IMR-90 (cell line): ENCODE data around the gene IFFO2. TPM values are rescaled to one million over a fixed set of nuclear protein-coding genes. Genes with fewer than 3 reads are reported as not detected.

Source experiments
- ATAC-seq: fragments of 200-7000 bp; cut with Tn5 transposase; 2 replicates; pipeline ENCODE4 v1.9.1; 2020; ENCODE audit warnings: low read depth, mild to moderate bottlenecking, moderate library complexity
- BruUV-seq: library from RNA; stranded (reverse); fragments of 400-500 nt; replicated peaks from 2 replicates; lab custom pipeline; 2021; lab: Mats Ljungman, UMichigan
- CTCF ChIA-PET: fragments of 300-600 bp; formaldehyde crosslinking; extraction: SDS; loops from one replicate; lab custom pipeline; 2021; ENCODE audit warnings: antibody characterized with exemption; lab: Yijun Ruan, JAX
- POLR2A ChIA-PET: fragments of 300-600 bp; sonication (Branson Sonifier 250); formaldehyde crosslinking; loops from one replicate; lab custom pipeline; 2022; ENCODE audit warnings: antibody characterized with exemption; ENCODE audit not compliant: unreplicated experiment; lab: Charles Lee
- DNase-seq: peaks from one replicate; pipeline ENCODE4 v3.0.0; 2013
- H2AFZ ChIP-seq: replicated peaks from 2 replicates; pipeline ENCODE3; 2013; ENCODE audit warnings: low read length, mild to moderate bottlenecking; ENCODE audit not compliant: poor library complexity
- H2AK5ac ChIP-seq: 2 replicates; pipeline ENCODE4 v1.6.1; 2013; ENCODE audit warnings: low read depth, low read length, inconsistent platforms
- H2AK9ac ChIP-seq: replicated peaks from 2 replicates; pipeline ENCODE3; 2013; ENCODE audit warnings: mild to moderate bottlenecking, low read depth, low read length, moderate library complexity; ENCODE audit not compliant: poor library complexity
- H2BK120ac ChIP-seq: 2 replicates; pipeline ENCODE4 v1.6.1; 2013; ENCODE audit warnings: low read depth, low read length, inconsistent platforms
- H2BK15ac ChIP-seq: 3 replicates; pipeline ENCODE4 v1.6.1; 2013; ENCODE audit warnings: low read depth, low read length, inconsistent platforms
- H2BK20ac ChIP-seq: 2 replicates; pipeline ENCODE4 v1.6.1; 2013; ENCODE audit warnings: low read depth, mild to moderate bottlenecking, inconsistent platforms, low read length, moderate library complexity
- H2BK5ac ChIP-seq: 2 replicates; pipeline ENCODE4 v1.6.1; 2013; ENCODE audit warnings: mild to moderate bottlenecking, low read depth, low read length, inconsistent platforms; ENCODE audit not compliant: poor library complexity, severe bottlenecking
- H3K14ac ChIP-seq: replicated peaks from 2 replicates; pipeline ENCODE4 v1.6.1; 2013; ENCODE audit warnings: low read depth, low read length, inconsistent platforms
- H3K18ac ChIP-seq: 2 replicates; pipeline ENCODE4 v1.6.1; 2013; ENCODE audit warnings: low read depth, low read length, control low read depth
- H3K23ac ChIP-seq: 2 replicates; pipeline ENCODE4 v1.6.1; 2013; ENCODE audit warnings: low read depth, low read length, inconsistent platforms
- H3K27ac ChIP-seq: 2 replicates; pipeline ENCODE4 v1.5.1; 2013; ENCODE audit warnings: mild to moderate bottlenecking, control low read depth, low read length; ENCODE audit not compliant: insufficient read depth
- H3K27me3 ChIP-seq: 2 replicates; pipeline ENCODE4 v1.6.1; 2013; ENCODE audit warnings: low read length; ENCODE audit not compliant: control insufficient read depth, insufficient read depth
- H3K36me3 ChIP-seq: 2 replicates; pipeline ENCODE4 v1.6.1; 2013; ENCODE audit warnings: low read length, mixed read lengths; ENCODE audit not compliant: control insufficient read depth, insufficient read depth
- H3K4ac ChIP-seq: 2 replicates; pipeline ENCODE4 v1.6.1; 2013; ENCODE audit warnings: low read depth, low read length, inconsistent platforms
- H3K4me1 ChIP-seq: 2 replicates; pipeline ENCODE4 v1.6.1; 2013; ENCODE audit warnings: low read length, mixed read lengths; ENCODE audit not compliant: control insufficient read depth, insufficient read depth
- H3K4me2 ChIP-seq: 2 replicates; pipeline ENCODE4 v1.6.1; 2013; ENCODE audit warnings: low read depth, mild to moderate bottlenecking, control low read depth, low read length, moderate library complexity
- H3K4me3 ChIP-seq: 2 replicates; pipeline ENCODE4 v1.5.1; 2013; ENCODE audit warnings: low read depth, mild to moderate bottlenecking, control low read depth, low read length, moderate library complexity; ENCODE audit not compliant: insufficient read depth
- H3K56ac ChIP-seq: 2 replicates; pipeline ENCODE4 v1.6.1; 2013; ENCODE audit warnings: low read length, inconsistent platforms; ENCODE audit not compliant: insufficient read depth; ENCODE audit errors: extremely low read depth
- H3K79me1 ChIP-seq, 2 experiments: 2 replicates each; pipeline ENCODE4 v1.6.1; 2013; ENCODE audit warnings: low read length in 2 of 2, inconsistent platforms in 1 of 2, low read depth in 1 of 2
- H3K9ac ChIP-seq: 2 replicates; pipeline ENCODE4 v1.6.1; 2013; ENCODE audit warnings: low read depth, low read length, control low read depth
- H3K9me1 ChIP-seq: 2 replicates; pipeline ENCODE4 v1.6.1; 2013; ENCODE audit warnings: low read length, inconsistent platforms; ENCODE audit not compliant: insufficient read depth
- H3K9me3 ChIP-seq: 2 replicates; pipeline ENCODE4 v1.6.1; 2013; ENCODE audit warnings: low read length; ENCODE audit not compliant: control insufficient read depth, insufficient read depth
- H4K20me1 ChIP-seq: 2 replicates; pipeline ENCODE4 v1.6.1; 2013; ENCODE audit warnings: low read length, inconsistent platforms; ENCODE audit not compliant: insufficient read depth
- H4K5ac ChIP-seq: 2 replicates; pipeline ENCODE4 v1.6.1; 2013; ENCODE audit warnings: mild to moderate bottlenecking, low read depth, low read length, control low read depth
- H4K8ac ChIP-seq, 2 experiments: 2 replicates each; pipeline ENCODE4 v1.6.1; 2013; ENCODE audit warnings: low read depth in 2 of 2, low read length in 2 of 2, control low read depth in 1 of 2, inconsistent platforms in 1 of 2
- H4K91ac ChIP-seq: 2 replicates; pipeline ENCODE4 v1.6.1; 2013; ENCODE audit warnings: low read depth, low read length, inconsistent platforms; ENCODE audit not compliant: insufficient read depth
- BHLHE40 ChIP-seq: fragments of 150-350 bp; IDR thresholded peaks from 2 replicates; pipeline ENCODE4 v1.6.1; 2016; ENCODE audit warnings: mild to moderate bottlenecking, low read depth, low read length
- CEBPB ChIP-seq: IDR thresholded peaks from 2 replicates; pipeline ENCODE4 v1.6.1; 2012; ENCODE audit warnings: low read depth, low read length, improper control_type of control experiment
- CHD1 ChIP-seq: IDR thresholded peaks from 2 replicates; pipeline ENCODE4 v1.6.1; 2012; ENCODE audit warnings: low read depth, low read length, improper control_type of control experiment
- FOS ChIP-seq: fragments of 150-350 bp; IDR thresholded peaks from 2 replicates; pipeline ENCODE4 v1.6.1; 2016; ENCODE audit warnings: low read depth, low read length
- MAFK ChIP-seq: IDR thresholded peaks from 2 replicates; pipeline ENCODE4 v1.6.1; 2012; ENCODE audit warnings: low read depth, low read length, improper control_type of control experiment
- MAZ ChIP-seq: IDR thresholded peaks from 2 replicates; pipeline ENCODE4 v1.6.1; 2012; ENCODE audit warnings: low read depth, mild to moderate bottlenecking, low read length, improper control_type of control experiment, moderate library complexity, borderline replicate concordance
- MXI1 ChIP-seq: IDR thresholded peaks from 2 replicates; pipeline ENCODE4 v1.6.1; 2012; ENCODE audit warnings: low read depth, mild to moderate bottlenecking, low read length, moderate library complexity, borderline replicate concordance
- NFE2L2 ChIP-seq: fragments of 150-350 bp; IDR thresholded peaks from 2 replicates; pipeline ENCODE4 v1.6.1; 2016; ENCODE audit warnings: low read depth, mild to moderate bottlenecking, low read length
- POLR2A ChIP-seq: IDR thresholded peaks from 2 replicates; pipeline ENCODE4 v1.6.1; 2012; ENCODE audit warnings: mild to moderate bottlenecking, low read depth, low read length
- RAD21 ChIP-seq: IDR thresholded peaks from 2 replicates; pipeline ENCODE4 v1.6.1; 2012; ENCODE audit warnings: low read length, improper control_type of control experiment
- RCOR1 ChIP-seq: IDR thresholded peaks from 2 replicates; pipeline ENCODE4 v1.6.1; 2012; ENCODE audit warnings: mild to moderate bottlenecking, low read length, improper control_type of control experiment; ENCODE audit not compliant: insufficient replicate concordance
- RFX5 ChIP-seq: IDR thresholded peaks from 2 replicates; pipeline ENCODE4 v1.8.0; 2012; ENCODE audit warnings: low read depth, mild to moderate bottlenecking, low read length, moderate library complexity
- SMC3 ChIP-seq: fragments of 150-350 bp; IDR thresholded peaks from 2 replicates; pipeline ENCODE4 v1.6.1; 2016; ENCODE audit warnings: low read depth, mild to moderate bottlenecking, antibody characterized with exemption, low read length, moderate library complexity
- WGBS, 2 experiments: methylation state at CpG; one replicate each; pipeline versions ENCODE4 v1.1.5 to v1.1.7; 2013; ENCODE audit warnings: missing lambda C conversion rate in 2 of 2; ENCODE audit not compliant: insufficient read length in 1 of 2; ENCODE audit errors: extremely low coverage in 2 of 2; 5-methylcytosine and 5-hydroxymethylcytosine counted together
- dilution Hi-C: fragments of 300-500 bp; cut with HindIII; formaldehyde crosslinking; loops from one replicate; pipeline ENCODE4 v1.14.3; 2018; ENCODE audit warnings: low sequenced_read_pairs; ENCODE audit not compliant: unreplicated experiment
- in situ Hi-C: fragments of 300-500 bp; cut with MboI; formaldehyde crosslinking; loops from 3 replicates; pipeline ENCODE4 v1.14.3; 2019; ENCODE audit warnings: low sequenced_read_pairs, inconsistent platforms, mixed read lengths
- intact Hi-C: fragments of 100-400 bp; cut with micrococcal nuclease; formaldehyde crosslinking; loops from 2 replicates; pipeline ENCODE4 v1.10.0; 2022
- polyA plus RNA-seq, 3 experiments: library from polyadenylated mRNA; depleted of rRNA; stranded (reverse); fragments of >200 nt; gene quantifications; 2 replicates each; pipeline ENCODE4 v1.2.3, GENCODE V29; 2012; ENCODE audit warnings: low replicate concordance in 1 of 3
- total RNA-seq: library from RNA; depleted of rRNA; stranded (reverse); fragments of >200 nt; gene quantifications from 2 replicates; pipeline ENCODE4 v1.2.3, GENCODE V29; 2012
- TF ChIP-seq, protein P1 (sequence below): conservative IDR thresholded peaks from 2 replicates; pipeline ENCODE4 v1.5.1; 2012; ENCODE audit warnings: mild to moderate bottlenecking, low read depth, low read length, improper control_type of control experiment
- TF ChIP-seq, protein P2 (sequence below): fragments of 150-350 bp; IDR thresholded peaks from 2 replicates; pipeline ENCODE4 v1.6.1; 2016; ENCODE audit warnings: low read depth, mild to moderate bottlenecking, low read length, moderate library complexity, borderline replicate concordance
- TF ChIP-seq, protein P3 (sequence below): fragments of 150-350 bp; IDR thresholded peaks from 2 replicates; pipeline ENCODE4 v1.6.1; 2017; ENCODE audit warnings: mild to moderate bottlenecking, antibody characterized with exemption, low read length, low read depth

IFFO2 gene
- total and polyA plus RNA-seq, 2 of the 4 experiments (the other 2 are of a cell fraction) = 14.5 to 18.2 TPM

DNA sequence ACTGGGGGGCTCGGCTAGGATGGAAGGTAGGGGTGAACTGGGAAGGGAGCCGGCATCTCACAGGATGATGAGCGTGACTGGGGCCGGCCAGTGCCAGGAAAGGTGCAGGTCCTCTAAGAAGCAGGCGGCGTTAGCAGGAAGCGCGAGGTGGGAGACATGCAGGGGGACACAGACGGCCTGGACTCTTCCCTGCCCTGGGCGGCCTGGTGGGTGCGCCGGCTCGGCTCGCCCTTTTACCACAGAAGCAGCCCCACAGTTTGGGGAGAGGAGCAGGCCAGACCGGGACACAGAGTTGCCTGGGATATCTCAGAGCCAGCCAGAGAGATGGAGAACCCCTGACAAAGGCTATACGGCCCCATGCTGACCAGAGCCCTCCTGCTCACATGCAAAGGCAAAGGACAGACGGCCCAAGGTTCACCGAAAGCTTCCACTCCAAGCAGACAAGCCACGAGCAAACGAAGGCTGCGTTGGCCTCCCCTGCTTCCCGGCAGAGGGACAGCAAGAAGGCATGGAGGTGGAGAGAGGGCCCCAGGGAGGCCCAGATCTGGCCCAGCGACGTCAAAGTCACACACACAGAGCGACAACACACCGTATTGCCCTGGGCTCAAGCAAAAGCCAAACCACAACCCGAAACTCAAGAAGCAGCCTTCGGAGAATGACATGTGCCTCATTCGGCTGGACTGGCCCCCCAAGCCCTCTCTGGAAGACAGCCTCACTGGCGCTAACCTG is 39.2 kb downstream of the IFFO2 start:
- peaks cover 23 to 67% of the 10 kb centered on the region in 2 experiments for H3K79me1 ChIP-seq
- in situ Hi-C loops = no loop called here
- DNase-seq = no peak
- H2BK120ac ChIP-seq = no peak overlapping the region
- no peaks in the 10 kb centered on the region for H3K9me3 ChIP-seq
- TF ChIP-seq RAD21 (no peak), MAFK (no peak), FOS (no peak), CHD1 (no peak), RFX5 (no peak), CEBPB (no peak), RCOR1 (no peak), SMC3 (no peak), BHLHE40 (no peak), MXI1 (no peak), POLR2A (no peak), NFE2L2 (no peak), MAZ (no peak)
- TF ChIP-seq, protein P1, sequence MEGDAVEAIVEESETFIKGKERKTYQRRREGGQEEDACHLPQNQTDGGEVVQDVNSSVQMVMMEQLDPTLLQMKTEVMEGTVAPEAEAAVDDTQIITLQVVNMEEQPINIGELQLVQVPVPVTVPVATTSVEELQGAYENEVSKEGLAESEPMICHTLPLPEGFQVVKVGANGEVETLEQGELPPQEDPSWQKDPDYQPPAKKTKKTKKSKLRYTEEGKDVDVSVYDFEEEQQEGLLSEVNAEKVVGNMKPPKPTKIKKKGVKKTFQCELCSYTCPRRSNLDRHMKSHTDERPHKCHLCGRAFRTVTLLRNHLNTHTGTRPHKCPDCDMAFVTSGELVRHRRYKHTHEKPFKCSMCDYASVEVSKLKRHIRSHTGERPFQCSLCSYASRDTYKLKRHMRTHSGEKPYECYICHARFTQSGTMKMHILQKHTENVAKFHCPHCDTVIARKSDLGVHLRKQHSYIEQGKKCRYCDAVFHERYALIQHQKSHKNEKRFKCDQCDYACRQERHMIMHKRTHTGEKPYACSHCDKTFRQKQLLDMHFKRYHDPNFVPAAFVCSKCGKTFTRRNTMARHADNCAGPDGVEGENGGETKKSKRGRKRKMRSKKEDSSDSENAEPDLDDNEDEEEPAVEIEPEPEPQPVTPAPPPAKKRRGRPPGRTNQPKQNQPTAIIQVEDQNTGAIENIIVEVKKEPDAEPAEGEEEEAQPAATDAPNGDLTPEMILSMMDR = no peak
- TF ChIP-seq, protein P2, sequence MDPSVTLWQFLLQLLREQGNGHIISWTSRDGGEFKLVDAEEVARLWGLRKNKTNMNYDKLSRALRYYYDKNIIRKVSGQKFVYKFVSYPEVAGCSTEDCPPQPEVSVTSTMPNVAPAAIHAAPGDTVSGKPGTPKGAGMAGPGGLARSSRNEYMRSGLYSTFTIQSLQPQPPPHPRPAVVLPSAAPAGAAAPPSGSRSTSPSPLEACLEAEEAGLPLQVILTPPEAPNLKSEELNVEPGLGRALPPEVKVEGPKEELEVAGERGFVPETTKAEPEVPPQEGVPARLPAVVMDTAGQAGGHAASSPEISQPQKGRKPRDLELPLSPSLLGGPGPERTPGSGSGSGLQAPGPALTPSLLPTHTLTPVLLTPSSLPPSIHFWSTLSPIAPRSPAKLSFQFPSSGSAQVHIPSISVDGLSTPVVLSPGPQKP = no peak
- TF ChIP-seq, protein P3, sequence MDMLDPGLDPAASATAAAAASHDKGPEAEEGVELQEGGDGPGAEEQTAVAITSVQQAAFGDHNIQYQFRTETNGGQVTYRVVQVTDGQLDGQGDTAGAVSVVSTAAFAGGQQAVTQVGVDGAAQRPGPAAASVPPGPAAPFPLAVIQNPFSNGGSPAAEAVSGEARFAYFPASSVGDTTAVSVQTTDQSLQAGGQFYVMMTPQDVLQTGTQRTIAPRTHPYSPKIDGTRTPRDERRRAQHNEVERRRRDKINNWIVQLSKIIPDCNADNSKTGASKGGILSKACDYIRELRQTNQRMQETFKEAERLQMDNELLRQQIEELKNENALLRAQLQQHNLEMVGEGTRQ = no peak
- H2AK9ac ChIP-seq = peak overlapping the region; percentile 24
- no peak overlapping the region for H3K4ac ChIP-seq
- H3K4me2 ChIP-seq = no peak overlapping the region
- H3K4me1 ChIP-seq = peaks cover 10% of the 10 kb centered on the region
- H3K14ac ChIP-seq = no peak overlapping the region
- intact Hi-C loops = no loop called here
- H3K4me3 ChIP-seq = no peak overlapping the region
- ChIA-PET POLR2A (no interaction called here), CTCF (no interaction called here)
- no peaks in the 10 kb centered on the region for H3K27me3 ChIP-seq
- H3K27ac ChIP-seq = no peak overlapping the region
- no peak overlapping the region for H3K23ac ChIP-seq
- H2BK15ac ChIP-seq = no peak overlapping the region
- peaks cover 9% of the 10 kb centered on the region; the same call in 1 of the 2 replicates for H4K20me1 ChIP-seq
- 96% methylated on average over 9 of the region's 30 CpGs; no CpG with 5 or more reads in 1 of the 2 experiments for WGBS, 2 experiments
- ATAC-seq = no peak
- no peak overlapping the region for H4K5ac ChIP-seq
- no peak overlapping the region for H2AK5ac ChIP-seq
- no peak overlapping the region for H3K9ac ChIP-seq
- H2AFZ ChIP-seq = no peak overlapping the region
- no peak overlapping the region for H3K56ac ChIP-seq
- peaks cover 9% of the 10 kb centered on the region for H3K36me3 ChIP-seq
- dilution Hi-C loops = no loop called here
- peaks cover 2% of the 10 kb centered on the region; the same call in 1 of the 2 replicates for H3K9me1 ChIP-seq
- no peak overlapping the region for H3K18ac ChIP-seq
- no TSS peak for BruUV-seq
- no peak overlapping the region for H2BK5ac ChIP-seq
- no peak overlapping the region for H2BK20ac ChIP-seq
- no peak overlapping the region for H4K91ac ChIP-seq
- no peak overlapping the region for H4K8ac ChIP-seq
